Ectodermal cell (in vitro differentiated cells): ENCODE measurements around the gene KIZ.

Experiments used
- H3K27ac ChIP-seq: 2 replicates; pipeline ENCODE4 v1.7.0; 2013; ENCODE audit warnings: mild to moderate bottlenecking, low read depth, low read length; ENCODE audit not compliant: insufficient read depth, poor library complexity, severe bottlenecking
- H3K27me3 ChIP-seq: 2 replicates; pipeline ENCODE4 v1.7.0; 2013; ENCODE audit warnings: mild to moderate bottlenecking, low read length; ENCODE audit not compliant: insufficient read depth, control insufficient read depth, poor library complexity, severe bottlenecking
- H3K36me3 ChIP-seq: one replicate; pipeline ENCODE4 v1.7.0; 2013; ENCODE audit warnings: low read length; ENCODE audit not compliant: control insufficient read depth, insufficient read depth
- H3K4me1 ChIP-seq: one replicate; pipeline ENCODE4 v1.7.0; 2013; ENCODE audit warnings: low read length; ENCODE audit not compliant: control insufficient read depth, insufficient read depth
- H3K4me3 ChIP-seq: 2 replicates; pipeline ENCODE4 v1.7.0; 2013; ENCODE audit warnings: low read depth, low read length, control low read depth; ENCODE audit not compliant: insufficient read depth
- H3K9me3 ChIP-seq: 2 replicates; pipeline ENCODE4 v1.7.0; 2013; ENCODE audit warnings: mild to moderate bottlenecking, low read length, moderate library complexity; ENCODE audit not compliant: control insufficient read depth
- WGBS, 2 experiments: methylation state at CpG; one replicate each; pipeline ENCODE4 v1.1.7; 2013; ENCODE audit warnings: missing lambda C conversion rate in 2 of 2; 5-methylcytosine and 5-hydroxymethylcytosine counted together

KIZ gene

DNA sequence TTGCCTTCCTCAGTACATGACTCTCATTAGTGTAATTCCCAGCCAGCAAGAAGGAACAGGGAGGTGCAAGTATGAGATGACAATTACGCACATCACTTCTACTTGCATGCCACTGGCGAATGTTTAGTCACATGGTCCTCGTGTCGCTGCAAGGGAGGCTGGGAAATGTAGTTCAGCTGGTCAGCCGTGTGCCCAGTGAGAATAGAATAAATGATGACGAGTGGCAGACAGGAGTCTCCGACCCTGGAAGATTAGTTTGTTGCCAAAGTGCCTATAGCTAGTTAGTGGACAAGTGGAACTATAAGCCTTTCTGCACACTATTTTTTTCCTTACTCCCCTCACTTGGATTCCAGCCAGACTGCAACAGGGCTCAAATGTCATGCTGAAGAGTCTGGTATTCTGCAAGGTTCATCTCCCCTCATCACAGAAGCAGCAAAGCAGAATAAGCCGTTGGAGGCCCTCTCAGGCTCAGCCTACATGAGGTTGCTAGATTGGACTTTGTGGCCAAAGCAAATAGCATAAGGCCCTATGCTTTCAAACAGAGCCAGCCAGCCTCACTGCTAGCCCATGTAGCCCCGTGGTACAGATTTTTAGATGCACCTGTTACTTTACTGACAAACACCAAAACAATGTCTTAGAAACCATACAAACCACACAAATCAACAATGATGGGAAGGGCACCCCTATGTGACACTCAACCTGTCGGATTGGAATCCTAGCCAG lies 29.4 kb upstream of the KIZ start:
- H3K36me3 ChIP-seq, result no peaks in the 10 kb centered on the region
- peaks cover 5% of the 10 kb centered on the region for H3K4me1 ChIP-seq
- 49% methylated on average over 10 of the region's 10 CpGs for WGBS, 2 experiments

GRCh38 chr20:21099751-21100577 lies 25.9 kb upstream of the KIZ start:
- H3K27ac ChIP-seq, result no peak overlapping the region
- peaks cover 100% of the 10 kb centered on the region for H3K27me3 ChIP-seq
- H3K36me3 ChIP-seq, result no peaks in the 10 kb centered on the region
- peaks cover 16% of the 10 kb centered on the region for H3K4me1 ChIP-seq
- H3K4me3 ChIP-seq, result no peak overlapping the region
- no peaks in the 10 kb centered on the region for H3K9me3 ChIP-seq
- WGBS, 2 experiments, result 2% methylated on average over 46 of the region's 46 CpGs

More for the DNA sequence above, 29.4 kb upstream of the KIZ start:
- Histone ChIP-seq H3K4me3 (no peak overlapping the region), H3K27ac (no peak overlapping the region), H3K9me3 (no peaks in the 10 kb centered on the region), H3K27me3 (peaks cover 92% of the 10 kb centered on the region)

DNA sequence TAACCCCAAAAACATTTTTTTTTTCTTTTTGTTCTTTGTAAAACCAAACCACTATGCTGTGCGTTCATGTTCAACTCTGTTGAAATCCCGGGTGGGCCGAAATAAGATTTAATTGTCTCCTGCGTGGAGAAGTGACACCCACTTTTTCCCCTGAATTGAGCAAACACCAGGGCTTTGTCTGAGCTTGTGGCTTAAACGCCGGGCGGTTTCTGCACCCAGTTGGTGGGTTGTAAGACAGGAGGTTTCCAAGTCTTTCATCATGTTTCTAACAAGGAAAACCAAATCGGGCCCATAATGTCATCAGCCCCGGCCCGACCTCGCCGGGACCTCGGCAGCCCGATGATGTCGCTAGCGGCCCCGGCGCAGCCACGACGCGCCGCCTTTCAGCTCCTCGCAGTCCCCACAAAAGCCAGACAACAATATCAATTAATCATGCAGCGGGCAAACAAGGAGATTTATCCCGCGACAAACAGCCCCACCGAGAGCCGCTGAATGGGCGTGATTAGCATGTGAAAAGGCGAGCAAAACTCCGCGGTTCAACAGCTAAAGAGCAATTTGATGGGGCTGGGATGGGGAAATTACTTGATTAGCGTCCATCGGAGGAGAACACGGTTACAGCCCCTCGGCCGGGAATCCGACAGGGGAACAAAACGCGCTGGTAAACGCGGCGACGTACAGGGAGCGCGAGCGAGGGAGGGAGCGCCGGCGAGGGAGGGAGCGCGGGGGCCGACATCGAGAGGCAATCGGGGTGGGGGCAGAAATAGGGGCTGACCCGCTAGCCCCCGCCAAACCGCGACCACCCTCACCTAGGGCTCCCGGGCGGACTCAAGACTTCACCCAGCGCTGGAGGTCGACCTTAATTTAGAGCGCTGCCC lies 25.1 kb upstream of the KIZ start:
- H3K27ac ChIP-seq, result no peak overlapping the region
- H3K36me3 ChIP-seq, result no peaks in the 10 kb centered on the region
- peak overlapping the region; percentile 18 for H3K4me3 ChIP-seq
- no peaks in the 10 kb centered on the region for H3K9me3 ChIP-seq
- peaks cover 100% of the 10 kb centered on the region for H3K27me3 ChIP-seq
- H3K4me1 ChIP-seq, result peaks cover 22% of the 10 kb centered on the region
- WGBS, 2 experiments, result 0% methylated on average over 64 of the region's 64 CpGs

GRCh38 chr20:21101453-21101931 lies 24.4 kb upstream of the KIZ start:
- Histone ChIP-seq H3K4me1 (peaks cover 24% of the 10 kb centered on the region), H3K4me3 (peak overlapping the region; percentile 18), H3K9me3 (no peaks in the 10 kb centered on the region), H3K36me3 (no peaks in the 10 kb centered on the region), H3K27ac (no peak overlapping the region), H3K27me3 (peaks cover 100% of the 10 kb centered on the region)
- WGBS, 2 experiments, result 0 to 1% methylated on average over 35 of the region's 35 CpGs

DNA sequence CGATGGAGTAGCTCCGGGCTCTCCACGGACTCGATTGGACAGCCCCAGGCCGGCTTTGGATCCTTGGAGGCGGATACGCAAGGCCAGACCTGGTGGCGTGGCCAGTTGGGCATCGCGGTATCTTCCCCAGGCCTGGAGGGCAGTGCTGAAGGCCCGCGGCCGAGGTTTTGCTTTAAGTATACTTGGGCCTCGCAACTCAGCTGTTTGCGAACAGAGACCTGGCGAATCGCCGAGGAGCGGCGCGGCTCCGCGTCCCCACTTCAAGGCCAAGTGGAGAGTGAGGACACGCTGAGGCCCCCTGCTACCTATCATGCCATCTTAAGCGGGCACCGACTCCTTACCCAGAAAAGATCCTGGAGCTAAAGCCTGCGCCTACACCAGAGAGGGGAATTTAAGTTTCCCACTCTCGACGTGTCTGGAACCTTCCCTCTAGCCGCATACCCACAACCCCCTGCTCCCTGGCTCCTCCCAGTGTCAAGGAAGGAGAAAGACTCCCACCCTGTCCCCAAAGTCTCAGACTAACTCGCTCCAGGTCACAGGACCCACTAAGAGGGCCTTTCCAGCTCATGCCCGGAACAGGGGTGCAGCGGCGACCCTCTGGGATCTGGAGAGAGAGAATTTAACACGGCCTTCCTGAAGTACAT lies 23.8 kb upstream of the KIZ start:
- peaks cover 24% of the 10 kb centered on the region for H3K4me1 ChIP-seq
- no peak overlapping the region for H3K27ac ChIP-seq
- H3K4me3 ChIP-seq, result peak overlapping the region; percentile 7
- H3K9me3 ChIP-seq, result no peaks in the 10 kb centered on the region
- no peaks in the 10 kb centered on the region for H3K36me3 ChIP-seq
- H3K27me3 ChIP-seq, result peaks cover 100% of the 10 kb centered on the region
- 1 to 2% methylated on average over 35 of the region's 35 CpGs for WGBS, 2 experiments

- WGBS, 2 experiments, result 1% methylated on average over 37 to 38 of the region's 38 CpGs
- Histone ChIP-seq H3K36me3 (no peaks in the 10 kb centered on the region), H3K27ac (no peak overlapping the region), H3K27me3 (peaks cover 100% of the 10 kb centered on the region), H3K4me1 (peaks cover 24% of the 10 kb centered on the region), H3K4me3 (peak overlapping the region; percentile 7), H3K9me3 (no peaks in the 10 kb centered on the region)
Observed at GRCh38 chr20:21102603-21103311, 23.1 kb upstream of the KIZ start.

DNA sequence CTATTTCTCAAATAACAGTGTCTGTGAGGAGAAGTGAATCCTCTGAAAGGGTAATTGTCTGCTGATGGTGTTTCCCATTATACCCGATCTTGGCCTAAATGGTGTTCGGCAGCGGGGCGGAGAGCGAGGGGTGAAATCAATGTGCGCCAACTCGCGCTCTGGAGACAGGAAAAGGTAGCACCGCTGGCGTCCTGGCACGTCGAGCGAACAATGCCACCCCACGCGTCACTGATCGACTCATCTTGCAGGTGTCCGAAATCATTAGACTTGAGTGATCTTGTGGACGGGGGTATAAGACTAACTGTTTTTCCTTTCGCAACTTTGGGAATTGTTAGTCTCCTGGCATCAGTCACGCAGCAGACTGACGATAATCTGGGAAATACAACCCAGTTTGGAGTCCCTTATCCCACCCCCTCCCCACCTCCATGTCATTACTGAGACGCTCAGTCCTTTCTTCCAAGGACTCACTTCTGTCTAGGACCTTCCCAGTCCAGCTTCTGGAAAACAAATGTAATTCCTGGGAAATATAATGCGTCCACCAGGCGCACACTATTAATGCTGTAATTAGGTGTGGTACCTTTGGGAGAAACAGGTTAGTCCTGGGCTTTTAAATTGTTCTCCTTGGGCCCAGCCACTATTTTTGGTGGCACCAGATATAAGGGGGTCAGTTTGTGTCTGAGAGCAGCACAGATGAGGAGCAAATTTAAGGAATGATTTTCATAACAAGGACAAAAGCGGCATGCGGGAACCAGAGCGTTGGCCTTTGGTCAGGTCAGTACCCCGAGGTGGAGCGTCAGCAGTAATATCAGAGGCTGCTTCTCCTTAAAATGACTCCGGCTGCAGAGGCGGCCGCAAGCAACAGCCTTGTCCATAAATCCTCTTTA lies 22.1 kb upstream of the KIZ start:
- Histone ChIP-seq H3K4me1 (peaks cover 24% of the 10 kb centered on the region), H3K4me3 (no peak overlapping the region), H3K36me3 (no peaks in the 10 kb centered on the region), H3K27ac (no peak overlapping the region), H3K9me3 (no peaks in the 10 kb centered on the region), H3K27me3 (peaks cover 100% of the 10 kb centered on the region)
- 8 to 9% methylated on average over 32 of the region's 32 CpGs for WGBS, 2 experiments

DNA sequence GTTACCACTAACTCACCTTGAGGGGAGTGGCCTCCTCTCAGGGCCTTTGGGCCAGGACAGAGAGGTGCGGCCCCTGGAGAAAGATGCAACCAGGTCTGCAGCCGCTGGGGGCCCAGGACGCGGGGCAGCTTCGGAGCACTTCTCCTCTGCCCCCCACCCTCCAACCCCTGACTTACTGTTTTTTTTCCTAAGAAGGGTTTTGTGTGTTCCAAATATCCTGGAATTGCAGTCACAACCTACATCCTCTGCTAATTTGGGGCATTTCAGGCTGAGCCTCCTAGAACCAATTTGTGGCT lies 21.5 kb upstream of the KIZ start:
- Histone ChIP-seq H3K9me3 (no peaks in the 10 kb centered on the region), H3K36me3 (no peaks in the 10 kb centered on the region), H3K4me1 (peaks cover 24% of the 10 kb centered on the region), H3K4me3 (no peak overlapping the region), H3K27ac (no peak overlapping the region), H3K27me3 (peaks cover 100% of the 10 kb centered on the region)
- WGBS, 2 experiments, result 3 to 8% methylated on average over 5 of the region's 5 CpGs

DNA sequence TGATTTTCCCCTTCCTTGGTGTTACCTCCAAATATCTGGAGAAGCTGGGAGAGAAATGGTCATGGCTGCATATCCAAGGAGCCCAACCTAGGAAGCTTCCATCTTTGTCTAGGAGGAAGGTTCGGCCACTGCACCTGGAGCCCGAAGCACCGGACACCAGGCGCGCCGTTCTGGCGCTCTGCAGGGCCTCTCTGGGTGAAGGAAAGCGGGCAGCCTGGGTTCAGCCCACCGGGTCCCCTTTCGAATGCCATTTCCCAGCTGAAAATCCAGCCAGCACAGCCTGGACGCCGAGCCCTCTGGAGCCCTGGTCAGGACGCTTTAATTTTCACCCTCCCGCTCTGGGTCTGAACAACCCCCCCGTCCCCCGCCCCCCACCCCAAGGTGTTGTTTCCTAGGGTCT lies 21.0 kb upstream of the KIZ start:
- H3K9me3 ChIP-seq, result no peaks in the 10 kb centered on the region
- 2 to 3% methylated on average over 15 to 16 of the region's 16 CpGs for WGBS, 2 experiments

More for the DNA sequence above, 21.0 kb upstream of the KIZ start:
- H3K36me3 ChIP-seq, result no peaks in the 10 kb centered on the region
- H3K27ac ChIP-seq, result no peak overlapping the region
- peaks cover 22% of the 10 kb centered on the region for H3K4me1 ChIP-seq
- no peak overlapping the region for H3K4me3 ChIP-seq
- H3K27me3 ChIP-seq, result peaks cover 100% of the 10 kb centered on the region
